KOPT-K1 (cell line): Measurements from ENCODE around the gene SRGAP2C.
"Not testable (repeated sequence)": the region's sequence is repeated elsewhere in the genome, so short reads cannot be mapped to it uniquely, and the experiment has no call there.

Experiments
- H3K27ac ChIP-seq: fragments of 200-600 bp; sonication (generic); 2 replicates; pipeline ENCODE4 v1.5.1; 2016; ENCODE audit warnings: antibody characterized with exemption, mild to moderate bottlenecking, low read depth, low read length; ENCODE audit not compliant: poor library complexity, severe bottlenecking
- H3K36me3 ChIP-seq: fragments of 200-600 bp; sonication (generic); 2 replicates; pipeline ENCODE4 v1.5.1; 2017; ENCODE audit warnings: antibody characterized with exemption, mild to moderate bottlenecking, low read length, moderate library complexity; ENCODE audit not compliant: insufficient read depth
- H3K9me3 ChIP-seq: fragments of 200-600 bp; sonication (generic); 2 replicates; pipeline ENCODE4 v1.5.1; 2017; ENCODE audit warnings: antibody characterized with exemption, low read length, mild to moderate bottlenecking; ENCODE audit not compliant: insufficient read depth, poor library complexity, severe bottlenecking

Gene SRGAP2C

GRCh38 chr1:121167225-121167738, 17.5 kb upstream of the SRGAP2C start:
- H3K36me3 ChIP-seq, H3K9me3 ChIP-seq, H3K27ac ChIP-seq: not testable (repeated sequence)

- H3K27ac ChIP-seq, H3K36me3 ChIP-seq, H3K9me3 ChIP-seq: not testable (repeated sequence)
Observed at GRCh38 chr1:121168152-121168668, 16.6 kb upstream of the SRGAP2C start.

- not testable (repeated sequence) for H3K27ac ChIP-seq, H3K9me3 ChIP-seq, H3K36me3 ChIP-seq
Observed at GRCh38 chr1:121176649-121177048, 8.1 kb upstream of the SRGAP2C start.

GRCh38 chr1:121178197-121178596, 6.6 kb upstream of the SRGAP2C start:
- not testable (repeated sequence) for H3K27ac ChIP-seq, H3K9me3 ChIP-seq, H3K36me3 ChIP-seq

- not testable (repeated sequence) for H3K9me3 ChIP-seq, H3K36me3 ChIP-seq
- H3K27ac ChIP-seq: peak overlapping the region; percentile 62
Observed at GRCh38 chr1:121183867-121184266, 908 bp upstream of the SRGAP2C start.

GRCh38 chr1:121185140-121185708, 449 bp downstream of the SRGAP2C start:
- not testable (repeated sequence) for H3K9me3 ChIP-seq, H3K36me3 ChIP-seq
- peak overlapping the region; percentile 43 for H3K27ac ChIP-seq

GRCh38 chr1:121186191-121186590, 1.4 kb downstream of the SRGAP2C start:
- H3K27ac ChIP-seq, H3K36me3 ChIP-seq, H3K9me3 ChIP-seq: not testable (repeated sequence)

GRCh38 chr1:121187914-121188313, 3.1 kb downstream of the SRGAP2C start:
- not testable (repeated sequence) for H3K36me3 ChIP-seq, H3K27ac ChIP-seq, H3K9me3 ChIP-seq

- not testable (repeated sequence) for H3K36me3 ChIP-seq, H3K9me3 ChIP-seq, H3K27ac ChIP-seq
Observed at GRCh38 chr1:121192512-121192911, 7.7 kb downstream of the SRGAP2C start.

GRCh38 chr1:121197095-121197882, 12.5 kb downstream of the SRGAP2C start:
- not testable (repeated sequence) for H3K36me3 ChIP-seq, H3K27ac ChIP-seq, H3K9me3 ChIP-seq

- not testable (repeated sequence) for H3K27ac ChIP-seq, H3K36me3 ChIP-seq, H3K9me3 ChIP-seq
Observed at GRCh38 chr1:121199763-121200162, 15.0 kb downstream of the SRGAP2C start.

- H3K36me3 ChIP-seq, H3K27ac ChIP-seq, H3K9me3 ChIP-seq: not testable (repeated sequence)
Observed at GRCh38 chr1:121200232-121200631, 15.5 kb downstream of the SRGAP2C start.

- not testable (repeated sequence) for H3K27ac ChIP-seq, H3K9me3 ChIP-seq, H3K36me3 ChIP-seq
Observed at GRCh38 chr1:121200985-121201981, 16.5 kb downstream of the SRGAP2C start.

GRCh38 chr1:121202986-121203385, 18.2 kb downstream of the SRGAP2C start:
- not testable (repeated sequence) for H3K9me3 ChIP-seq, H3K36me3 ChIP-seq, H3K27ac ChIP-seq
